ENCODE measurements around the gene GRIPAP1.

GRCh38 chrX:48923771-48924170, 78.3 kb downstream of the GRIPAP1 start:
- no peak for TF ChIP-seq CTCF (IDR thresholded peaks at IDR 0.05)
- no peak for TF ChIP-seq POLR2AphosphoS5 (IDR thresholded peaks at IDR 0.05)
- TF ChIP-seq POLR2A (IDR thresholded peaks at IDR 0.05): no peak
- TF ChIP-seq EP300 (IDR thresholded peaks at IDR 0.05): no peak
